ENCODE measurements around the gene INPP1.

DNA sequence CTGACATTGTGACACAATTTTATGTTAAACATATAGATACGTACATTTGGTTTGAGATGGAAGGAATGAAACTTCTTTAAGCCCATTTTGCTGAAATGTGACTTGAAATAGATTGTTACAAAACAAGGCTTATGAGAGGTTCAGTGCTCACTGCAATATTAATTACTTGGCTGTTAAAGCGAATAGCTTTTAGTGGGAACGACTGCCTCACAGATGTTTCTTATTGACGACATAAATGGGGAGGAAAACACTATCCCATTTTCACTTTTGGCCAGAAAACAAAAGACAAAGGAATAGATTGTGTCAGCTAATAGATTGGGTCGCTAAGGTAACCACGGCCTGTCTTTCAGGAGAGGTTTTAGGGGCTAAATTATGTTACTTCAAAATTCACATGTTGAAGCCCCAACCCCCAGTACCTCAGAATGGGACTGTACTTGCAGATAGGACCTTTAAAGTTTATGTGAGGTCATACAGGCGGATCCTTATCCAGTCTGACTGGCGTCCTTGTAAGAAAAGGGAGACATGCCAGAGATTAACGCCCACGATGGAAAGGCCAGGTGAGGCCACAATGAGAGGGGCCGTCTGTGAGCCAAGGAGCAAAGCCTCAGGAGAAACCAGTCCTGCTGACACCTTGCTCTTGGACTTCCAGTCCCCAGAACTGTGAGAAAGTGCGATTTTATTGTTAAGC lies 10.8 kb downstream of the INPP1 start:
- TF ChIP-seq CTCF (IDR thresholded peaks at IDR 0.05) (no peak), POLR2A (IDR thresholded peaks at IDR 0.05) (no peak)
